ENCODE results near the gene CCND3. TPM values are rescaled to one million over a fixed set of nuclear protein-coding genes. Genes with fewer than 3 reads are reported as not detected.
A peak's percentile ranks its signal among the peaks of the same experiment; 100 is the strongest.

The CCND3 gene
- total RNA-seq, 2 donors from 2014 or later: 145 to 153 TPM

DNA sequence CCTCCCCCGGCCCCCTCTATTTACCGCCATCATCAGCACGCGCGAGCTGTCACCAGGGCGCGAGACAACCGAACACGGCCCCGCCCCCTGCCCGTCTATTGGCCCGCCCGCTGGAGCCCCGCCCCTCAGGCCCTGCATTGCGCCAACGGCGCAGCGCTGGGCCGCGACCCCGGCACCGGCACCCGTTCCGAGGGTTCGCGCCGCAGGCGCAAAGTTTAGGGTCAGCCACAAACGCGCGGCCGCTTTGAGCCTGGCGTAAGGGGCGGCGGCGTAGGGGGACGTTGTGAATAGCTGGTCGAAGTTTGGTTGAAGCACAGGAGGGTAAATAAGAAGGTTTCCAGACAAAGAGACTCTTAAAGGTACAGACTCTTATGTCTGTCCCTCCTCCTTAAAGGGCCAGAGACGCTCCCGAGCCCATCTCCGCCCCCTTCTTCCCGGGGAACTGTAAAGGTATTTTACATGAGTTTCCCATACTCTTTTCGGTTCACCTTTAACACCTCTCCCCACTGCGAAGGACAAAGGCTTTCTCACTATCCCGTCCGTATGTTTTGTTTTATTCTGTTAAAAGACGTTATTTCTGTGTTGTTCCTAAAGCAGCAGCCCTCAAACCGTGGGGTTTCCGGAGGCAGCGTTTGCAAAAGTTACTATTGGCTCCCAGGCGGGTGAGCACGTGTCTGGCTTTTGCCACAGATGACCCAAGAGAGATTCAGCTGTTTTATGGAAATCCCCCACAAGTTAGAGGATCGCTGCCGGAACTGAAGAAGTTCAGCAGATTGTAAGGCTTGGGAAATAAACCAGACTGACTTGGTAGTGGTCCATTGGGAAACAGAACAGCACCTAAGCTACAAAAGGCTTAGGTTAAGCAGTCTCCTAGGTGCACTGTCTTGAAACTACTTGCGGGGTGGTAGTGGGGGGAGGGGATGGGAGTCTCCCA, 46.0 kb downstream of the CCND3 start, which contains the start of gene USP49:
Gene USP49, minus strand, starts transcription at position 76 of the 934 bp plus-strand sequence. CDS start 88,392 bp downstream, outside the sequence.
- peak; percentile 86 for DNase-seq (ENCODE audit: low spot score)
- H3K36me3 ChIP-seq: no peaks in the 10 kb centered on the region
- TF ChIP-seq POLR2AphosphoS5 (IDR thresholded peaks at IDR 0.05): peak; percentile 54
- TF ChIP-seq POLR2A (IDR thresholded peaks at IDR 0.05): no peak
- no peaks in the 10 kb centered on the region for H3K9me3 ChIP-seq
- H3K27me3 ChIP-seq (replicated peaks; ENCODE audit: insufficient read depth): no peaks in the 10 kb centered on the region
- peaks cover 11% of the 10 kb centered on the region for H3K4me1 ChIP-seq (replicated peaks)
- WGBS: 2% methylated on average over 42 of the region's 55 CpGs
- peak within 1 kb of the TSS; percentile 69 to 80 for H3K27ac ChIP-seq
- peak within 1 kb of the TSS; percentile 51 to 72 for H3K4me3 ChIP-seq
- intact Hi-C loops (cut with DNase I): no loop called here

DNA sequence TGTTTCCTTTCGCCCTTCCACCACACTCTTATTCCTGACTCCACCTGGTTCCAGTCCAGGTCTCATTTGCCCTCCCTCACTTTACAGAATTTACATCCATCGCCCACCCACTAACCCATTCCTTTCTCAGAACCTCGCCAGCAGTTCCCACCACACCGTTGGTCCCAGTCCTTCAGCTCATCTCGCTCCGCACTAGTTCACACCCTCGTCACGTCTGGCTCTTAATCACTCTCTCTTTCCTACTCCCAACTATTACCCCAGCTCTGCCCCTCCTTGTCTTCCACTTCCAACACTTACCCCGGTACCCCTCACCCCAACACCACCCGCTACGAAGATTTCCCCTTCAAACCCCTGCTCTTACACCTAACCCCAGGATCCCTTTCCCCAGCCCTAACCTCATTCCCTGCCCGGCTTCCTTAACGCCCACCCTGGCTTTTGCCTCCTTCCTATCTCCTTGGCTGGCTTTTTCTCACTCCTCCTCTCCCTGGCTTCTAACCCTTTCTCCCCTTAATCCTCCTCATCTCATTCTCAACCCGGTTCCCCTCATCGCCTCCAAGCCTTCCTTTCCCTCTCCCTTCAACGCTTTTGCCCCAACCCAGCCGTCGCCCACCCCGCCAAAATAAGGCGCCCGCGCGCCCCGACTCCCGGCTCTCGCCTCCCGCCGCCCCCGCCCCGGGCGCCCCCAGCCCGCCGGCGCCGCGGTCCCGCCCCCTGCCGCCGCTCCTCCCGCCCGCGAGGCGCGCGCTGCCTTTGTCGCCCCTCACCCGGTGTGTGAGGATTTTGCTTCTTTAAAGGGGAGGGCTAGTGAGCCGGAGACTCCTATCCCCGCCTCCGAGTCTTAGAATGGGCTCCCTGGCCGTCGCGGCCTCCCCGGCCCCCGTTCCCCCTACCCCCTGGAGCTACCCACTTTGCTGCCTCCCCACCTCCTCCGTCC, 47.0 kb downstream of the CCND3 start:
- Histone ChIP-seq H3K4me3 (peak overlapping the region; percentile 51 to 72), H3K27me3 (replicated peaks; ENCODE audit: insufficient read depth) (no peaks in the 10 kb centered on the region), H3K9me3 (no peaks in the 10 kb centered on the region), H3K36me3 (no peaks in the 10 kb centered on the region), H3K27ac (peak overlapping the region; percentile 69 to 80), H3K4me1 (replicated peaks) (peaks cover 11% of the 10 kb centered on the region)
- 2% methylated on average over 46 of the region's 56 CpGs for WGBS
- intact Hi-C loops (cut with DNase I): no loop called here
- no peak for DNase-seq (ENCODE audit: low spot score)
- no peak for TF ChIP-seq POLR2A (IDR thresholded peaks at IDR 0.05)
- no peak for TF ChIP-seq POLR2AphosphoS5 (IDR thresholded peaks at IDR 0.05)
- TF ChIP-seq, protein P1, sequence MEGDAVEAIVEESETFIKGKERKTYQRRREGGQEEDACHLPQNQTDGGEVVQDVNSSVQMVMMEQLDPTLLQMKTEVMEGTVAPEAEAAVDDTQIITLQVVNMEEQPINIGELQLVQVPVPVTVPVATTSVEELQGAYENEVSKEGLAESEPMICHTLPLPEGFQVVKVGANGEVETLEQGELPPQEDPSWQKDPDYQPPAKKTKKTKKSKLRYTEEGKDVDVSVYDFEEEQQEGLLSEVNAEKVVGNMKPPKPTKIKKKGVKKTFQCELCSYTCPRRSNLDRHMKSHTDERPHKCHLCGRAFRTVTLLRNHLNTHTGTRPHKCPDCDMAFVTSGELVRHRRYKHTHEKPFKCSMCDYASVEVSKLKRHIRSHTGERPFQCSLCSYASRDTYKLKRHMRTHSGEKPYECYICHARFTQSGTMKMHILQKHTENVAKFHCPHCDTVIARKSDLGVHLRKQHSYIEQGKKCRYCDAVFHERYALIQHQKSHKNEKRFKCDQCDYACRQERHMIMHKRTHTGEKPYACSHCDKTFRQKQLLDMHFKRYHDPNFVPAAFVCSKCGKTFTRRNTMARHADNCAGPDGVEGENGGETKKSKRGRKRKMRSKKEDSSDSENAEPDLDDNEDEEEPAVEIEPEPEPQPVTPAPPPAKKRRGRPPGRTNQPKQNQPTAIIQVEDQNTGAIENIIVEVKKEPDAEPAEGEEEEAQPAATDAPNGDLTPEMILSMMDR (IDR thresholded peaks at IDR 0.05): no peak

DNA sequence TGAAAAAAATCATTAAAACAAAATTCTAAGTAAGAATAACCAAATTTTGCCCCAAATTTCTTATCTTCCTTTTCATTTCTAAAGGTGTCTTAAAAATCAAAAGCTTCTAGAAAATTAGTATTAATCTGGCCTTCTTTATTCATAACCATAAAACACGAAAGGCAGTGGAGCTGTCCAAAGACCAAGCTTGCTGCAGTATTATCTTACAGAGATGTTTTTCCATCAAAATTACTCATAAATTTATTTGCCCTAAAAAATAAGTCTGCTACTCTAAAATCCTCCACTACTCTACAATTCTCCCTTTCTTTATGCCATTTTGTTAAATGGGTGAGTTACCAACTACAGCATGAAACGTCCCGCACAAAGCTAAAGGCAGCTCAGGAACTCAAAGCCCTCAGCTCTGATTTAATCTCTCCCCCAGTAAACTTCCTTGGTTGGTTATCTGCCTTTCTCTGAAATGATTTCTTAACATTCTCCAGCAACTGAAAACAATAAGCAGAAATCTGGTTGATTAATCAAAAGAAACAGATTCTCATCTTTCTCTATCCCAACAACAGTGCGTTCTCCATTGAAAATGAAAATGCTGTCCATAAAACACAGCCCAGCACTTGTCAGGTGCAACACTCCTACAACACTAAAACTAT, 48.6 kb downstream of the CCND3 start:
- H3K36me3 ChIP-seq: no peaks in the 10 kb centered on the region
- TF ChIP-seq, protein P1 (IDR thresholded peaks at IDR 0.05): no peak
- TF ChIP-seq POLR2AphosphoS5 (IDR thresholded peaks at IDR 0.05): no peak
- no peak for TF ChIP-seq POLR2A (IDR thresholded peaks at IDR 0.05)
- peaks cover 11% of the 10 kb centered on the region for H3K4me1 ChIP-seq (replicated peaks)
- 50% methylated on average over 4 of the region's 4 CpGs for WGBS
- no peaks in the 10 kb centered on the region for H3K9me3 ChIP-seq
- intact Hi-C loops (cut with DNase I): no loop called here
- no peak overlapping the region for H3K27ac ChIP-seq
- DNase-seq (ENCODE audit: low spot score): no peak
- no peak overlapping the region for H3K4me3 ChIP-seq
- H3K27me3 ChIP-seq (replicated peaks; ENCODE audit: insufficient read depth): no peaks in the 10 kb centered on the region

DNA sequence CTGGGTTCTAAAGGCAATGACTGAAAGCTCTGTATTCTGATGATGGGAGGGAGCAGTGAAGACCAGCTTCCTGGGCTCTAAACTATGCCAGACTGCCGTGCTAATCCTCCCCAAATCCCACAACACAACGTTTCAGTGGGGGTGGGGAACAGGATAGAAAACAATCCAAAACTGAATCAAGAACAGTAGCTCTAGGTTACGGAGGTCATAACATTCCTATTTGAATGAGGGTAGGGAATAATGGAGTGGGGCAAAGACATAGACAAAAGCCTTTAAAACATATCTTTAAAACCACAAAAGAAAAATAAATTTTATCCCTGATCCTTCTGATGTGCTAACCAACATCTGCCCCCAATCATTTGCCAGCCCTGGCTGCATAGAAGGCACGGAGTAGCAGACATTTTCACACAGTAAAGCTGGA, 54.3 kb downstream of the CCND3 start:
- Histone ChIP-seq H3K4me3 (no peak overlapping the region), H3K36me3 (no peaks in the 10 kb centered on the region), H3K9me3 (no peaks in the 10 kb centered on the region), H3K4me1 (replicated peaks) (no peaks in the 10 kb centered on the region), H3K27me3 (replicated peaks; ENCODE audit: insufficient read depth) (no peaks in the 10 kb centered on the region), H3K27ac (no peak overlapping the region)
- intact Hi-C loops (cut with DNase I): no loop called here
- DNase-seq (ENCODE audit: low spot score): no peak
- WGBS: 60% methylated on average over 4 of the region's 4 CpGs
- TF ChIP-seq POLR2AphosphoS5 (IDR thresholded peaks at IDR 0.05): no peak
- no peak for TF ChIP-seq POLR2A (IDR thresholded peaks at IDR 0.05)
- TF ChIP-seq, protein P1 (IDR thresholded peaks at IDR 0.05): no peak

All from prostate gland (tissue), 2 donors.